ENCODE measurements around the gene NDUFS3. TPM values are rescaled to one million over a fixed set of nuclear protein-coding genes. Genes with fewer than 3 reads are reported as not detected.
A peak's percentile ranks its signal among the peaks of the same experiment; 100 is the strongest.

Gene NDUFS3
- total RNA-seq, 1 donor from 2014 or later = 342 TPM

DNA sequence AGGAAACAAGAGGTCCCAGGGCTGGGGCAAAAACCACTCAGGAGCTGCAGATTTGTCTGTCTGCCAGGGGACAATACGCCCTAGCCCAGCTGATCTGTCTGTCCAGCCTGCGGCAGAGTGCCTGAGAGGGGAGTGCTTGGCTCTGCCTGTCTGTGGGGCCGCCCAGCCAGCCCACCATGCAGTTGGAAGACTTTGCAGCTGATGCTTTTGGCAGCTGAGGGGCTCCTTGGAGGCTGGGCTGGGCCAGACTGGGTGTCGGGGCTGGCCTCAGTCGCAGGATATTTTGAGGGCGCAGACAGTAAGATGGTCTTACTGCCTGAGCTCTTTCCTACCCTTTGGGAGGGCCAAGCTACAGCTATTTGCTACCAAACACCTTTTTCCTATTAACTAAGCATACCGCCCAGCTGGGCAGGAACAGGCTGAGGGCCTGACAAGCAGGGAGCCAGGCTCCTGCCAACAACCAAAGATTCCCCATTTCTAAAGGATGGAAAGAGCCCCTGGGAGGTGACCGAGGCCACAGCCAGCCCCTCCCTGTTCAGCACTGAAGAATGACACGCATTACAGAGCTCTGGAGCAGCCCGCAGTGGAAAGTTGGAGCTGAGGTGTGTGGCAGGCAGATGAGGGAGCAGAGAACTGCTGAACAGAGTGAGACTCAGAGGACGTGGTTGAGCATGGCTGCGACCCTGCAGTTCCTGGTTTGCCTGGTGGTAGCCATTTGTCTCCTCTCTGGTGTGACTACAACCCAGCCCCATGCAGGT lies 7.4 kb downstream of the NDUFS3 start, which contains the start of gene FAM180B:
Gene FAM180B, plus strand, starts transcription at position 581 of the 758 bp plus-strand sequence. Its CDS starts 91 bp downstream, at position 672.
- peak; percentile 32 for ATAC-seq
- intact Hi-C loops (cut with DNase I) = no loop called here

DNA sequence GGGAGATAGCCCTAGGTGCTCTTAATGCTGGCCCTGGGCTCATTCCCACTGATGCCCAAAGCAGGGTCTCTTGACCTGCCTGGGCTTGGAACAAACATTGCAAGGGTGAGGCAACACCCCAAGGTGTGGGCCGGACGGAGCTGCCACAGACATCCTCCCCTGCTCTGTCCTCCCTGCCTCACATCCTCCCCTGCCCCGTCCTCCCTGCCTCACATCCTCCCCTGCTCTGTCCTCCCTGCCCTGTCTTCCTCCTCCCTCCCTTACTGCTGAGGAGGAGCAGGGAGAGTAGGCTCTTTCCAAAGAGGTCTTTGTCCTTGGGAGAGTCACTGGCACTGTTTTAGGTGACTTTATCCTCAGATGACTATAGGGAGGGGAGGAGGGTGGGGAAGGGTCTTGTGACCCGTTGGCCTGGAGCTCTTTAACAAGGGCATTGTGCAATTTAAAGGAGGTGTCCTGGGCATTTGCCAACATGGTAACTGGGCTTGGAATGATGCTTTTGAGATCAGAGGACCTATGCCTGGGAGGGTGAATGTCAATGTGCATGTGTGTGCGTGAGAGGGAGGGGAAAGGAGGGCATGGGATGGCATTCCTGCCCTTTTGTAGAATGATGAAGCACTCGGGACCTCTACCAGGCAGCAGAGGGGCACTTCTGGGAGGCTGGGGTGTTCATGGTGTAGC lies 8.3 kb downstream of the NDUFS3 start:
- ATAC-seq (no peak), DNase-seq (ENCODE audit: missing footprints) (no peak)
- intact Hi-C loops (cut with DNase I) = no loop called here

More for the DNA sequence above, 7.4 kb downstream of the NDUFS3 start, which contains the start of gene FAM180B:
- DNase-seq (ENCODE audit: missing footprints) = no peak

GRCh38 chr11:47587723-47588326 lies 9.0 kb downstream of the NDUFS3 start:
- peak; percentile 32 for ATAC-seq
- DNase-seq (ENCODE audit: missing footprints) = peak; percentile 83
- intact Hi-C loops (cut with DNase I) = no loop called here

GRCh38 chr11:47589118-47589517 lies 10.2 kb downstream of the NDUFS3 start:
- DNase-seq (ENCODE audit: missing footprints) (no peak), ATAC-seq (no peak)
- intact Hi-C loops (cut with DNase I) = no loop called here

- ATAC-seq (peak; percentile 18), DNase-seq (ENCODE audit: missing footprints) (no peak)
- intact Hi-C loops (cut with DNase I) = no loop called here
These were observed 10.7 kb downstream of the NDUFS3 start for GRCh38 chr11:47589584-47589976.

- DNase-seq (ENCODE audit: missing footprints) (no peak), ATAC-seq (peak; percentile 1)
- intact Hi-C loops (cut with DNase I) = no loop called here
These were observed 11.3 kb downstream of the NDUFS3 start for GRCh38 chr11:47589977-47590861.

- DNase-seq (ENCODE audit: missing footprints) = no peak
- no peak for ATAC-seq
- intact Hi-C loops (cut with DNase I) = no loop called here
These were observed 12.9 kb downstream of the NDUFS3 start for GRCh38 chr11:47591764-47592163.

GRCh38 chr11:47592251-47592650 lies 13.4 kb downstream of the NDUFS3 start:
- DNase-seq (ENCODE audit: missing footprints) (no peak), ATAC-seq (no peak)
- intact Hi-C loops (cut with DNase I) = no loop called here

DNA sequence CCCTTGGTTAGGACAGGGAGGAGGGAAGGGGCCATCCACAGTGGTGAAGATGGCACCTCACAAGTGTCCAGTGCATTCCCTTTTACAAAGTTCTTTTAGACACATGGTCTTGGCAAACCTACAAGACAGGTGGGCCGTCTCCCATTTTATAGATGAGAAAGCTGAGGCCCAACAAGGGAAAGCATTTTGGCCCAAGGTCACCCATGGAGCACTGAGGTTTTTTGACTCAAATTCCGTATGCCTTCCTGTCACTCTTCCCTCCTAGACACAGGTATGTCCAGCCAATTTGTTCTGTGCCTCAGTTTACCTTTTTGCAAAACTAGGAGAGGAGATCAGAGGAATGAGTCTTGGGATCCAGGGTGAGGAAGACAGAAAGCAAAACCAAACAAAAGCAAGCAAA lies 14.1 kb downstream of the NDUFS3 start:
- intact Hi-C loops (cut with DNase I) = no loop called here
- no peak for ATAC-seq

GRCh38 chr11:47593492-47593933 lies 14.6 kb downstream of the NDUFS3 start:
- intact Hi-C loops (cut with DNase I) = no loop called here

More for the DNA sequence above, 14.1 kb downstream of the NDUFS3 start:
- no peak for DNase-seq (ENCODE audit: missing footprints)

GRCh38 chr11:47593934-47594855 lies 15.3 kb downstream of the NDUFS3 start, which contains the start of gene C1QTNF4:
Gene C1QTNF4 (minus strand): TSS chr11:47594411. CDS start chr11:47590810, 3,601 bp downstream.
- intact Hi-C loops (cut with DNase I) = loop anchor here (2.0 kb wide), 1 partner anchor 15 kb away; no protein-coding TSS in a partner anchor
- DNase-seq (ENCODE audit: missing footprints) (no peak), ATAC-seq (no peak)

More at GRCh38 chr11:47593492-47593933, 14.6 kb downstream of the NDUFS3 start:
- DNase-seq (ENCODE audit: missing footprints) = no peak
- no peak for ATAC-seq

DNA sequence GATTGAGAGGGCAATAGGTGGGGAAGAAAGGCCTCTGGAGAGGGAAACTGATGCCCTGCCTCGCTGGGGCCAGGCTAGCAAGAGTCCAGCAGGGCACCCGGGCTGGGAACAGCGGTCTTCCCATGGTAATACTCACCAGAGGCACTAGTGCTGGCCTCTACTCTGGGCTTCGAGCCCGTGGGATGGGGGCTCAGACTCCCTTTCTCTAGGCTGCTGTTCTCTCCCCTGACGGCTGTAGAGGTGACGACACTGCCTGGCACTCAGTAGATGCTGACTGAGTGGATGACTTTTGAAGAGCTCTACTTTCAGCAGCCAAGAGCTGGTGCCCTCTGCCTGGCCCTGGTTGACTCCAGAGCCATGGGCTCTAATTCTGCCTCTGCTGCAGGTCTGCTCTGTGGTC lies 16.2 kb downstream of the NDUFS3 start:
- no peak for DNase-seq (ENCODE audit: missing footprints)
- peak; percentile 92 for ATAC-seq
- intact Hi-C loops (cut with DNase I) = loop anchor here (2.0 kb wide), 1 partner anchor 14 kb away; no protein-coding TSS in a partner anchor

- ATAC-seq (no peak), DNase-seq (ENCODE audit: missing footprints) (no peak)
- intact Hi-C loops (cut with DNase I) = loop anchor here (2.0 kb wide), 1 partner anchor 13 kb away; no protein-coding TSS in a partner anchor
These were observed 17.1 kb downstream of the NDUFS3 start for GRCh38 chr11:47595967-47596366.

DNA sequence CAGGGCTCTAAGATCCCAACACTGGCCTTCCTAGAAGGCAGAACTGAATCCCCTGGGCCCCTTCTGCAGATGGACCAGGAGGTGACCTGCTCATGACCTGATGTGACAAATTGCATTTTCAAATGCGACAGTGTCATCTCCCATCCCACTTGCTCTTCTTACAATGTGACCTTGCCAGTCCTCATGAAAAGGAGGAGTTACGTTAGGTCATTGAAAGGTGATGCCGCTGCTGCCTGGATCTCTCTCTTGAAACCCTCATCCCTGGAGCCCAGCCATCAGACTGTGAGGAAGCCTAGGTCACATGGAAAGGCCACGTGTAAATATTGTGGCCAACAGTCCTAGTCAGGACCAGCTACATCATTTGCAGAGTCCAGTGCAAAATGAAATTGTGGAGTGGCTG lies 21.0 kb downstream of the NDUFS3 start:
- intact Hi-C loops (cut with DNase I) = no loop called here
- DNase-seq (ENCODE audit: missing footprints) = no peak
- no peak for ATAC-seq

- DNase-seq (ENCODE audit: missing footprints) (no peak), ATAC-seq (no peak)
- intact Hi-C loops (cut with DNase I) = no loop called here
These were observed 24.4 kb downstream of the NDUFS3 start for GRCh38 chr11:47603295-47603694.

DNA sequence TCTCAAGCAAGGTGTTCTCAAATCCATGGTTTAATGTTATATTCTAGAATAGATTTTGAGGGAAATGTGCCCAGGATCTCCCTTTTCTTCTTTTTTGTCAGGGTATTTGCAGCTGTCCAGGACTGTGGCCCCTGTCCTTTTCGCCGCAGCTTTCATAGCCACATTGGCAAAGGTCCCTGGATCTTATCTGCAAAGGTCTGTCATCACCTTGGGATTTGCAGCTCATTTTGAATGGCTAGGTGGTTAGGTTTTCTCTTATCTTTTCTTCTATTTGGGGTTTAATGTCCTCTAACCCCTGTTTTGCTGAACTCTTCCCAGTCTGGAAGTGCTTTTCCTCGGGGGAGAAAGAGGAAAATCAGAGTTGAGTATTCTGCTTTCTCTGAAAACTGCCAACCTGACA lies 27.0 kb downstream of the NDUFS3 start:
- ATAC-seq (no peak), DNase-seq (ENCODE audit: missing footprints) (no peak)
- intact Hi-C loops (cut with DNase I) = no loop called here

DNA sequence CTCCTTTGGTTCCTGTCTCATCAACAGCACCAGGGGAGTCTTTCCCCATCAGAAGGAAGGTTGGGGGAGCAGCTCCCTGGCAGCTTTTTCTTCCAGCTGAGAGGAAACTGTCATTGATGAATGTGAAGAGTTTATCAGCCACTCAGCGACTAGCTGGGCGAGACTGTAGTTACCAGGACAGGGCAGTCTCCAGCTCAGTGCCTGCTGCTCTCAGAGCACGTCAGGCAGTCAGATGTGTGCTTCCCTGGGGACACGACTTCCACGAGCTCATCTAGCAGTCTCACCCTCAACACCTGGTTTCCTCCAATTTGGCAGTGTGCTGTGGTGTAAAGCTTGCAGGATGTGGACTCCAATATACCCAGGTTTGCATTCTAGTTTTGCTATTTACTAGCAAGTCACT lies 27.9 kb downstream of the NDUFS3 start:
- ATAC-seq = peak; percentile 81
- intact Hi-C loops (cut with DNase I) = no loop called here
- no peak for DNase-seq (ENCODE audit: missing footprints)

All from Right ventricle myocardium inferior (tissue), 1 donor.